Tibial nerve (tissue), 3 donors: ENCODE measurements around the gene WDR3.

ENCODE experiments used
- POLR2A ChIP-seq, 2 donors: fragments of 450-650 bp; IDR thresholded peaks; one replicate each; pipeline ENCODE4 v1.6.1; 2017; ENCODE audit warnings: antibody characterized with exemption in 2 of 2, mild to moderate bottlenecking in 2 of 2, moderate library complexity in 2 of 2
- TF ChIP-seq, protein P1 (sequence below), 5 experiments: fragments of 200-600 bp in 3 of 5; fragments of 450-650 bp in 2 of 5; sonication (generic) in 3 of 5; IDR thresholded peaks; one replicate each; pipeline ENCODE4 v1.5.1; 2016 to 2019; ENCODE audit warnings: antibody characterized with exemption in 5 of 5, mild to moderate bottlenecking in 3 of 5, moderate library complexity in 2 of 5

DNA sequence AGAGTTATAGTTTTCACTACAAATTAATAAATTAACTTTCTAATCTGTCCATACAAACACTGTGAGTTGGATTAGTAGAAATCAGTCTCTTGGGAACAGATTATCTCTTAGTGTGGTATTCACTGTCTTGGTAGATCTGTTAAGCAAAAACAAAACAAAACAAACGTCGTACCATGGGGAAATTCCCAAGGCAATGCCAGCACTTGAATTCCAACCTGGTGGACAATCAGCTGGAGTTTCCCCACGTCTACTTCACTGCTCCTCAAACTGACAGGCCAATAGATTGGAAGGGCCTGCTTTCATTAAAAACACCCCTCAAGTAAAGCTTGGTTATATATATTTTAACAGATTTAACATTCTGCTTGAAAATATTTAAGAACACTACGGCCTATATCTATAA lies 32.0 kb upstream of the WDR3 start:
- no peak for TF ChIP-seq POLR2A (IDR thresholded peaks at IDR 0.05)
- TF ChIP-seq, protein P1, sequence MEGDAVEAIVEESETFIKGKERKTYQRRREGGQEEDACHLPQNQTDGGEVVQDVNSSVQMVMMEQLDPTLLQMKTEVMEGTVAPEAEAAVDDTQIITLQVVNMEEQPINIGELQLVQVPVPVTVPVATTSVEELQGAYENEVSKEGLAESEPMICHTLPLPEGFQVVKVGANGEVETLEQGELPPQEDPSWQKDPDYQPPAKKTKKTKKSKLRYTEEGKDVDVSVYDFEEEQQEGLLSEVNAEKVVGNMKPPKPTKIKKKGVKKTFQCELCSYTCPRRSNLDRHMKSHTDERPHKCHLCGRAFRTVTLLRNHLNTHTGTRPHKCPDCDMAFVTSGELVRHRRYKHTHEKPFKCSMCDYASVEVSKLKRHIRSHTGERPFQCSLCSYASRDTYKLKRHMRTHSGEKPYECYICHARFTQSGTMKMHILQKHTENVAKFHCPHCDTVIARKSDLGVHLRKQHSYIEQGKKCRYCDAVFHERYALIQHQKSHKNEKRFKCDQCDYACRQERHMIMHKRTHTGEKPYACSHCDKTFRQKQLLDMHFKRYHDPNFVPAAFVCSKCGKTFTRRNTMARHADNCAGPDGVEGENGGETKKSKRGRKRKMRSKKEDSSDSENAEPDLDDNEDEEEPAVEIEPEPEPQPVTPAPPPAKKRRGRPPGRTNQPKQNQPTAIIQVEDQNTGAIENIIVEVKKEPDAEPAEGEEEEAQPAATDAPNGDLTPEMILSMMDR (IDR thresholded peaks at IDR 0.05), result no peak
